ENCODE measurements around the gene ITGB5.

Gene ITGB5

GRCh38 chr3:124873226-124873625 lies 13.9 kb downstream of the ITGB5 start:
- H3K4me2 ChIP-seq (ENCODE audit: low read length): no peak overlapping the region
- TF ChIP-seq EZH2 (IDR thresholded peaks at IDR 0.05; ENCODE audit: borderline replicate concordance, low read length): no peak
- TF ChIP-seq CTCF (IDR thresholded peaks at IDR 0.05; ENCODE audit: low read length): no peak
- no peaks in the 10 kb centered on the region for H3K9me2 ChIP-seq (ENCODE audit: low read depth, low read length)
- H3K9ac ChIP-seq (ENCODE audit: low read length): no peak overlapping the region
- no peak overlapping the region for H3K27ac ChIP-seq (ENCODE audit: low read depth, low read length, poor library complexity, severe bottlenecking)
- H3F3A ChIP-seq (ENCODE audit: insufficient read depth, low read length): no peaks in the 10 kb centered on the region
- H3K9me3 ChIP-seq (ENCODE audit: low read length): no peaks in the 10 kb centered on the region
- H2AFZ ChIP-seq (ENCODE audit: low read length): no peak overlapping the region
- H3K27me3 ChIP-seq (ENCODE audit: insufficient read depth, low read length): 0 out of 2 replicates have a peak, but pooled peaks cover 3% of the 10 kb centered on the region
- H4K20me1 ChIP-seq (ENCODE audit: insufficient read depth, low read length): no peaks in the 10 kb centered on the region
- H3K4me3 ChIP-seq (ENCODE audit: low read depth, low read length, poor library complexity, severe bottlenecking): no peak overlapping the region
- no peaks in the 10 kb centered on the region for H3K79me2 ChIP-seq (ENCODE audit: insufficient read depth, low read length)
- H3K4me1 ChIP-seq (ENCODE audit: insufficient read depth, low read length, severe bottlenecking): no peaks in the 10 kb centered on the region
- no peaks in the 10 kb centered on the region for H3K36me3 ChIP-seq (ENCODE audit: insufficient read depth, low read length)

GRCh38 chr3:124867511-124867910 lies 19.7 kb downstream of the ITGB5 start:
- no peak overlapping the region for H3K4me2 ChIP-seq (ENCODE audit: low read length)
- no peaks in the 10 kb centered on the region for H3F3A ChIP-seq (ENCODE audit: insufficient read depth, low read length)
- H2AFZ ChIP-seq (ENCODE audit: low read length): no peak overlapping the region
- H4K20me1 ChIP-seq (ENCODE audit: insufficient read depth, low read length): no peaks in the 10 kb centered on the region
- no peaks in the 10 kb centered on the region for H3K9me2 ChIP-seq (ENCODE audit: low read depth, low read length)
- no peak overlapping the region for H3K27ac ChIP-seq (ENCODE audit: low read depth, low read length, poor library complexity, severe bottlenecking)
- no peaks in the 10 kb centered on the region for H3K27me3 ChIP-seq (ENCODE audit: insufficient read depth, low read length)
- no peaks in the 10 kb centered on the region for H3K4me1 ChIP-seq (ENCODE audit: insufficient read depth, low read length, severe bottlenecking)
- no peaks in the 10 kb centered on the region for H3K9me3 ChIP-seq (ENCODE audit: low read length)
- TF ChIP-seq EZH2 (IDR thresholded peaks at IDR 0.05; ENCODE audit: borderline replicate concordance, low read length): no peak
- TF ChIP-seq CTCF (IDR thresholded peaks at IDR 0.05; ENCODE audit: low read length): no peak
- H3K79me2 ChIP-seq (ENCODE audit: insufficient read depth, low read length): no peaks in the 10 kb centered on the region
- no peaks in the 10 kb centered on the region for H3K36me3 ChIP-seq (ENCODE audit: insufficient read depth, low read length)
- no peak overlapping the region for H3K4me3 ChIP-seq (ENCODE audit: low read depth, low read length, poor library complexity, severe bottlenecking)
- no peak overlapping the region for H3K9ac ChIP-seq (ENCODE audit: low read length)

- H3K36me3 ChIP-seq (ENCODE audit: insufficient read depth, low read length): no peaks in the 10 kb centered on the region
- H3K27ac ChIP-seq (ENCODE audit: low read depth, low read length, poor library complexity, severe bottlenecking): no peak overlapping the region
- no peak overlapping the region for H3K4me3 ChIP-seq (ENCODE audit: low read depth, low read length, poor library complexity, severe bottlenecking)
- no peaks in the 10 kb centered on the region for H3K79me2 ChIP-seq (ENCODE audit: insufficient read depth, low read length)
- H2AFZ ChIP-seq (ENCODE audit: low read length): no peak overlapping the region
- no peak overlapping the region for H3K4me2 ChIP-seq (ENCODE audit: low read length)
- H3K27me3 ChIP-seq (ENCODE audit: insufficient read depth, low read length): no peaks in the 10 kb centered on the region
- no peaks in the 10 kb centered on the region for H3K9me2 ChIP-seq (ENCODE audit: low read depth, low read length)
- H3F3A ChIP-seq (ENCODE audit: insufficient read depth, low read length): no peaks in the 10 kb centered on the region
- H3K9me3 ChIP-seq (ENCODE audit: low read length): no peaks in the 10 kb centered on the region
- TF ChIP-seq CTCF (IDR thresholded peaks at IDR 0.05; ENCODE audit: low read length) (no peak), EZH2 (IDR thresholded peaks at IDR 0.05; ENCODE audit: borderline replicate concordance, low read length) (no peak)
- no peak overlapping the region for H3K9ac ChIP-seq (ENCODE audit: low read length)
- no peaks in the 10 kb centered on the region for H3K4me1 ChIP-seq (ENCODE audit: insufficient read depth, low read length, severe bottlenecking)
- no peaks in the 10 kb centered on the region for H4K20me1 ChIP-seq (ENCODE audit: insufficient read depth, low read length)
These were observed 25.2 kb downstream of the ITGB5 start for GRCh38 chr3:124862006-124862405.

All from OCI-LY1 (cell line).